Breast epithelium (tissue), 4 donors: ENCODE data around the gene MSL1. TPM values are rescaled to one million over a fixed set of nuclear protein-coding genes. Genes with fewer than 3 reads are reported as not detected.

ENCODE experiments used
- DNase-seq, 2 donors: peaks; one replicate each; pipeline ENCODE4 v3.0.0-alpha.2; 2019; ENCODE audit warnings: low spot score in 2 of 2
- H3K27ac ChIP-seq, 2 donors: fragments of 200-600 bp; sonication (generic) in 1 of 2; one replicate each; pipeline ENCODE4 v1.5.1; 2016 to 2019; ENCODE audit warnings: mild to moderate bottlenecking in 1 of 2
- H3K27me3 ChIP-seq, 2 donors: fragments of 200-600 bp; sonication (generic) in 1 of 2; one replicate each; pipeline versions ENCODE4 v1.5.1 to v1.6.0; 2017 to 2019; ENCODE audit warnings: control low read depth in 1 of 2, mild to moderate bottlenecking in 1 of 2
- H3K36me3 ChIP-seq: fragments of 200-600 bp; one replicate; pipeline ENCODE4 v1.5.1; 2019
- H3K4me1 ChIP-seq, 2 donors: fragments of 200-600 bp; sonication (generic); one replicate each; pipeline ENCODE4 v1.5.1; 2016 to 2019; ENCODE audit warnings: control low read depth in 1 of 2
- H3K4me3 ChIP-seq, 3 donors: fragments of 200-600 bp; sonication (generic); 1 replicate in 2 of 3; 2 replicates in 1 of 3; pipeline ENCODE4 v1.5.1; 2016 to 2019; ENCODE audit warnings: mild to moderate bottlenecking in 3 of 3, moderate library complexity in 2 of 3
- H3K9me3 ChIP-seq, 2 donors: fragments of 200-600 bp; sonication (generic) in 1 of 2; one replicate each; pipeline ENCODE4 v1.5.1; 2016 to 2019; ENCODE audit warnings: control low read depth in 1 of 2
- CTCF ChIP-seq, 3 donors: fragments of 450-650 bp; IDR thresholded peaks; one replicate each; pipeline ENCODE4 v1.5.1; 2016 to 2017; ENCODE audit warnings: antibody characterized with exemption in 3 of 3, mild to moderate bottlenecking in 3 of 3, moderate library complexity in 3 of 3
- POLR2A ChIP-seq: fragments of 450-650 bp; IDR thresholded peaks from one replicate; pipeline ENCODE4 v1.6.1; 2016; ENCODE audit warnings: antibody characterized with exemption, mild to moderate bottlenecking, moderate library complexity
- POLR2AphosphoS5 ChIP-seq, 3 donors: sonication (generic); formaldehyde crosslinking; IDR thresholded peaks; one replicate each; pipeline ENCODE4 v1.6.1; 2017; ENCODE audit warnings: antibody characterized with exemption in 3 of 3
- intact Hi-C: fragments of 100-400 bp; cut with DNase I; formaldehyde crosslinking; loops from one replicate; pipeline ENCODE4 v1.15.1; 2023; ENCODE audit warnings: low total_unique reads
- total RNA-seq, 3 donors: library from RNA; depleted of rRNA; stranded (reverse); fragments of >200 nt; gene quantifications; one replicate each; pipeline ENCODE4 v1.1.0, GENCODE V29; 2016

Gene MSL1
- total RNA-seq, 3 donors from 2014 or later = 49.3 to 79.3 (median 78.2) TPM

- Histone ChIP-seq H3K27ac (peak overlapping the region in 1 of 2 donors; percentile 25), H3K4me3 (no peak overlapping the region), H3K9me3 (no peaks in the 10 kb centered on the region), H3K4me1 (no peaks in the 10 kb centered on the region), H3K36me3 (peaks cover 5% of the 10 kb centered on the region), H3K27me3 (no peaks in the 10 kb centered on the region)
- no peak for DNase-seq
- TF ChIP-seq CTCF (IDR thresholded peaks at IDR 0.05) = no peak
- intact Hi-C loops = no loop called here
These were observed 37.3 kb upstream of the MSL1 start for GRCh38 chr17:40084477-40084876.

DNA sequence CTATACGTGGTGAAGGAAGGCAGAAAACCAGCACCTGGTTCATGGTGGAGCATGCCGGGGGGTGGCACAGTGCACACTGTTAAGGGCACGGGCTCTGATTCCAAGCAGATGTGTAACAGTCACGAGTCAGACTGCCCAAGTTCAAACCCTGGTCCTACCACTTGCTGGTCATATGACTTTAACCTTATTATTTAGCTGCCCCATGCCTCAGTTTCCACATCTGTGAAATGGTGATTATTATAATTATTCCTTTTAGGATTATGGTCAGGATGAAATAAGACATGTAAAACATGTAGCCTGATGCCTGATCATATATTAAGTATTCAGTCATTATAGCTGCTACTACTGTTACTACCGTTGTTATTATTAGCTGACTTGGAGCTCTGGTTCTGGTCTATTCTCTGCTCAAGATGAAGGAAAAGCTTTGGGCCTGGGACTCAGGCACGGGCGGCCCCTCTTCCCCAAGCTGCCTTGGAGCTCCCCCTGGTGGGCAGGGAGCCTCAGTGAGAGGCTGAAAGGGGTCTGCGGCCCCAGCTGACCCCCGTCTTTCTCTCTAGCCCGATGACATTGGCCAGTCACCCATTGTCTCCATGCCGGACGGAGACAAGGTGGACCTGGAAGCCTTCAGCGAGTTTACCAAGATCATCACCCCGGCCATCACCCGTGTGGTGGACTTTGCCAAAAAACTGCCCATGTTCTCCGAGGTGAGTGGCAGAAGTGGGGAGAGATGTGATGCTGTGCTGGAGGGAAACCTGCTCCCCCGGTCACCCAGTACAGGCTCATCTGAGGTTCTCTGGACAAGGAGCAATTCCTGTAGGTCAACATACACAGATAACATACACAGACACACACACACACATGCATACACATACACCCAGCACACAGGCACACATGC, 35.4 kb upstream of the MSL1 start:
- Histone ChIP-seq H3K9me3 (no peaks in the 10 kb centered on the region), H3K27me3 (no peaks in the 10 kb centered on the region), H3K4me3 (no peak overlapping the region), H3K27ac (peak overlapping the region; percentile 26 to 57), H3K36me3 (peaks cover 5% of the 10 kb centered on the region), H3K4me1 (no peaks in the 10 kb centered on the region)
- DNase-seq = no peak
- intact Hi-C loops = loop anchor here (5.0 kb wide), 1 partner anchor 839 kb away; no protein-coding TSS in a partner anchor
- TF ChIP-seq CTCF (IDR thresholded peaks at IDR 0.05) (peak; percentile 72 to 87 (median 83)), POLR2A (no peak), POLR2AphosphoS5 (IDR thresholded peaks at IDR 0.05) (no peak)

DNA sequence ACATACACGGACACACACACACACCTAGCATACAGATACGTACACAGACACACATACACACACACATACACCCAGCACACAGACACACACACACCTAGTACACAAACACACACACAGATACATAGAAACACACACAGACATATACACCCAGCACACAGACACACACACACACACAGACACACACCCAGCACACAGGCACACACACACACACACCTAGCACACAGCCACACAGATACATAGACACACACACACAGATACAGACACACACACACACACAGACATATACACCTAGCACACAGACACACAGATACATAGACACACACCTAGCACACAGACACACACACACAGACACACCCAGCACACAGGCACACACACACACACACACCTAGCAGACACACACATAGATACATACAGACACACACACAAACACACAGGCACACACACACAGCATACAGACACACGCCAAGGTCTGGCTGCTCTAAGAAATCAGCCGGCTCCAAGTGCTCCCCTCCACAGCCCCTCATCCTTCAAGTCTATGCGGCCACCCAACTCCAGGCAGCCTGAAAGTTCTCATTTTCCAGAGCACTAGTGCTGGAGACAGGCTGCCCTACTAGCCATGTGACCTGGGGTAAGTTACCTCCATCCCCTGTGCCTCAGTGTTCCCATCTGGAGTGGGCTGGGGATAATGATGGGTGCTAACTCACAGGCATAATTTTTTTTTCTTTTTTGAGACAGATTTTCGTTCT, 34.5 kb upstream of the MSL1 start:
- Histone ChIP-seq H3K4me3 (no peak overlapping the region), H3K27me3 (no peaks in the 10 kb centered on the region), H3K36me3 (peaks cover 5% of the 10 kb centered on the region), H3K9me3 (no peaks in the 10 kb centered on the region), H3K4me1 (peaks cover 0 to 3% of the 10 kb centered on the region in 2 donors), H3K27ac (peak overlapping the region in 1 of 2 donors; percentile 57)
- intact Hi-C loops = loop anchor here (5.0 kb wide), 1 partner anchor 840 kb away; no protein-coding TSS in a partner anchor
- TF ChIP-seq CTCF (IDR thresholded peaks at IDR 0.05) (no peak), POLR2AphosphoS5 (IDR thresholded peaks at IDR 0.05) (no peak), POLR2A (no peak)
- no peak for DNase-seq

GRCh38 chr17:40087903-40088718, 33.7 kb upstream of the MSL1 start:
- H3K36me3 ChIP-seq = peaks cover 5% of the 10 kb centered on the region
- no peak for DNase-seq
- H3K4me3 ChIP-seq = no peak overlapping the region
- peaks cover 2 to 4% of the 10 kb centered on the region in 2 donors for H3K4me1 ChIP-seq
- H3K9me3 ChIP-seq = no peaks in the 10 kb centered on the region
- H3K27me3 ChIP-seq = no peaks in the 10 kb centered on the region
- intact Hi-C loops = loop anchor here (5.0 kb wide), 1 partner anchor 841 kb away; no protein-coding TSS in a partner anchor
- peak overlapping the region; percentile 95 to 99 for H3K27ac ChIP-seq
- TF ChIP-seq POLR2A = no peak
- TF ChIP-seq POLR2AphosphoS5 (IDR thresholded peaks at IDR 0.05) = no peak
